ENCODE measurements around the gene RPS18. TPM values are rescaled to one million over a fixed set of nuclear protein-coding genes. Genes with fewer than 3 reads are reported as not detected.

RPS18 gene
- total and polyA plus RNA-seq, 9 of the 15 experiments (the other 6 are each of a cell fraction or from before 2014, with no cell fraction given): 5,023 to 17,516 (median 8,131) TPM

- TF ChIP-seq, protein P1, sequence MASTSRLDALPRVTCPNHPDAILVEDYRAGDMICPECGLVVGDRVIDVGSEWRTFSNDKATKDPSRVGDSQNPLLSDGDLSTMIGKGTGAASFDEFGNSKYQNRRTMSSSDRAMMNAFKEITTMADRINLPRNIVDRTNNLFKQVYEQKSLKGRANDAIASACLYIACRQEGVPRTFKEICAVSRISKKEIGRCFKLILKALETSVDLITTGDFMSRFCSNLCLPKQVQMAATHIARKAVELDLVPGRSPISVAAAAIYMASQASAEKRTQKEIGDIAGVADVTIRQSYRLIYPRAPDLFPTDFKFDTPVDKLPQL (IDR thresholded peaks at IDR 0.05; ENCODE audit: extremely low read depth, insufficient read length): no peak
- TF ChIP-seq KAT2B (IDR thresholded peaks at IDR 0.05; ENCODE audit: low read depth, low read length): no peak
- TF ChIP-seq POLR3A (IDR thresholded peaks at IDR 0.05; ENCODE audit: borderline replicate concordance, extremely low read depth, insufficient read depth, insufficient read length): no peak
- no peak for TF ChIP-seq ZNF224 (CRISPR knock-in tag; IDR thresholded peaks at IDR 0.05)
- no peak for TF ChIP-seq HSF4 (CRISPR knock-in tag; IDR thresholded peaks at IDR 0.05; ENCODE audit: borderline replicate concordance)
- 0 out of 2 replicates have a peak, but pooled peaks have one; percentile 8 for TF ChIP-seq NCOA1 (IDR thresholded peaks at IDR 0.05; ENCODE audit: low read depth)
- no peak for TF ChIP-seq ETV6 (IDR thresholded peaks at IDR 0.05; ENCODE audit: borderline replicate concordance in 1 of 2, low read depth in 2 of 2, low read length in 1 of 2)
- 0 out of 2 replicates have a peak, but pooled peaks have one; percentile 14 for TF ChIP-seq ETV6 (CRISPR knock-in tag; IDR thresholded peaks at IDR 0.05; ENCODE audit: borderline replicate concordance)
- no peak for TF ChIP-seq ZNF431 (CRISPR knock-in tag; IDR thresholded peaks at IDR 0.05)
- TF ChIP-seq MEF2D (tag; conservative IDR thresholded peaks at IDR 0.05; ENCODE audit: low read depth): no peak
- no peak for TF ChIP-seq ELF2 (CRISPR knock-in tag; IDR thresholded peaks at IDR 0.05)
- TF ChIP-seq MGA (IDR thresholded peaks at IDR 0.05): no peak
- no peak for TF ChIP-seq HNRNPK (IDR thresholded peaks at IDR 0.05; ENCODE audit: low read depth, low read length, poor library complexity, severe bottlenecking)
- no peak for TF ChIP-seq NFXL1 (CRISPR knock-in tag; IDR thresholded peaks at IDR 0.05)
- TF ChIP-seq ZNF124 (CRISPR knock-in tag; IDR thresholded peaks at IDR 0.05): no peak
- 0 out of 2 replicates have a peak, but pooled peaks have one; percentile 8 for TF ChIP-seq TAF7 (tag; IDR thresholded peaks at IDR 0.05)
- TF ChIP-seq TFAM (CRISPR knock-in tag; conservative IDR thresholded peaks at IDR 0.05): no peak
- no peak for TF ChIP-seq ATF7 (IDR thresholded peaks at IDR 0.05)
Measured at GRCh38 chr6:33289784-33290315, 18.0 kb downstream of the RPS18 start (continued).

Measured in K562 (cell line).